IPS-18c (cell line): ENCODE measurements around the gene FBXW7.

ENCODE experiments used
- H3K4me3 ChIP-seq: 2 replicates; pipeline ENCODE4 v1.7.0; 2013; ENCODE audit warnings: low read depth, mild to moderate bottlenecking, low read length, moderate library complexity; ENCODE audit not compliant: insufficient read depth
- H3K9me3 ChIP-seq: one replicate; pipeline ENCODE4 v1.6.1; 2013; ENCODE audit warnings: mild to moderate bottlenecking, low read length, moderate library complexity; ENCODE audit not compliant: control insufficient read depth, insufficient read depth

Gene FBXW7

GRCh38 chr4:152348670-152349069 lies 187.2 kb downstream of the FBXW7 start:
- Histone ChIP-seq H3K4me3 (no peak overlapping the region), H3K9me3 (no peaks in the 10 kb centered on the region)

- no peak overlapping the region for H3K4me3 ChIP-seq
- H3K9me3 ChIP-seq, result no peaks in the 10 kb centered on the region
These were observed 188.9 kb downstream of the FBXW7 start for GRCh38 chr4:152346979-152347378.

GRCh38 chr4:152346526-152346925 lies 189.4 kb downstream of the FBXW7 start:
- Histone ChIP-seq H3K9me3 (no peaks in the 10 kb centered on the region), H3K4me3 (no peak overlapping the region)

- no peak overlapping the region for H3K4me3 ChIP-seq
These were observed 191.9 kb downstream of the FBXW7 start for GRCh38 chr4:152344001-152344400.

GRCh38 chr4:152342293-152342692 lies 193.6 kb downstream of the FBXW7 start:
- no peaks in the 10 kb centered on the region for H3K9me3 ChIP-seq
- no peak overlapping the region for H3K4me3 ChIP-seq

More at GRCh38 chr4:152344001-152344400, 191.9 kb downstream of the FBXW7 start:
- H3K9me3 ChIP-seq, result no peaks in the 10 kb centered on the region

- Histone ChIP-seq H3K4me3 (no peak overlapping the region), H3K9me3 (no peaks in the 10 kb centered on the region)
These were observed 195.1 kb downstream of the FBXW7 start for GRCh38 chr4:152340818-152341217.

GRCh38 chr4:152339576-152339975 lies 196.3 kb downstream of the FBXW7 start:
- no peak overlapping the region for H3K4me3 ChIP-seq
- no peaks in the 10 kb centered on the region for H3K9me3 ChIP-seq

- no peaks in the 10 kb centered on the region for H3K9me3 ChIP-seq
- no peak overlapping the region for H3K4me3 ChIP-seq
These were observed 201.0 kb downstream of the FBXW7 start for GRCh38 chr4:152334931-152335330.

GRCh38 chr4:152331042-152331441 lies 204.8 kb downstream of the FBXW7 start:
- Histone ChIP-seq H3K4me3 (no peak overlapping the region), H3K9me3 (no peaks in the 10 kb centered on the region)

- H3K4me3 ChIP-seq, result no peak overlapping the region
- no peaks in the 10 kb centered on the region for H3K9me3 ChIP-seq
These were observed 207.3 kb downstream of the FBXW7 start for GRCh38 chr4:152328582-152328981.

GRCh38 chr4:152327606-152328453 lies 208.1 kb downstream of the FBXW7 start:
- no peak overlapping the region for H3K4me3 ChIP-seq

GRCh38 chr4:152325831-152326230 lies 210.1 kb downstream of the FBXW7 start:
- H3K9me3 ChIP-seq, result no peaks in the 10 kb centered on the region
- H3K4me3 ChIP-seq, result no peak overlapping the region

More at GRCh38 chr4:152327606-152328453, 208.1 kb downstream of the FBXW7 start:
- no peaks in the 10 kb centered on the region for H3K9me3 ChIP-seq

- Histone ChIP-seq H3K4me3 (no peak overlapping the region), H3K9me3 (no peaks in the 10 kb centered on the region)
These were observed 212.7 kb downstream of the FBXW7 start for GRCh38 chr4:152323221-152323620.

GRCh38 chr4:152322656-152323055 lies 213.2 kb downstream of the FBXW7 start:
- Histone ChIP-seq H3K9me3 (no peaks in the 10 kb centered on the region), H3K4me3 (no peak overlapping the region)

GRCh38 chr4:152321923-152322322 lies 214.0 kb downstream of the FBXW7 start:
- Histone ChIP-seq H3K4me3 (no peak overlapping the region), H3K9me3 (no peaks in the 10 kb centered on the region)

- Histone ChIP-seq H3K4me3 (no peak overlapping the region), H3K9me3 (no peaks in the 10 kb centered on the region)
These were observed 214.5 kb downstream of the FBXW7 start for GRCh38 chr4:152321398-152321797.

GRCh38 chr4:152316969-152317368 lies 218.9 kb downstream of the FBXW7 start:
- no peaks in the 10 kb centered on the region for H3K9me3 ChIP-seq

GRCh38 chr4:152310257-152310656 lies 225.6 kb downstream of the FBXW7 start:
- Histone ChIP-seq H3K9me3 (no peaks in the 10 kb centered on the region), H3K4me3 (no peak overlapping the region)

More at GRCh38 chr4:152316969-152317368, 218.9 kb downstream of the FBXW7 start:
- H3K4me3 ChIP-seq, result no peak overlapping the region

GRCh38 chr4:152309418-152309817 lies 226.5 kb downstream of the FBXW7 start:
- H3K4me3 ChIP-seq, result no peak overlapping the region
- no peaks in the 10 kb centered on the region for H3K9me3 ChIP-seq
